Fibroblast of the aortic adventitia (primary cell): ENCODE measurements around the gene USP22. TPM values are rescaled to one million over a fixed set of nuclear protein-coding genes. Genes with fewer than 3 reads are reported as not detected.
A peak's percentile ranks its signal among the peaks of the same experiment; 100 is the strongest.

Source experiments
- DNase-seq: peaks from one replicate; pipeline ENCODE4 v3.0.0-alpha.2; 2010; ENCODE audit warnings: low read depth
- H3K4me3 ChIP-seq: 2 replicates; pipeline ENCODE4 v1.5.1; 2011; ENCODE audit warnings: low read depth, mild to moderate bottlenecking, control low read depth, low read length, moderate library complexity
- CTCF ChIP-seq: IDR thresholded peaks from 2 replicates; pipeline ENCODE4 v1.5.1; 2011; ENCODE audit warnings: mild to moderate bottlenecking, low read length, control low read depth, inconsistent platforms; ENCODE audit not compliant: insufficient read depth
- total RNA-seq: library from RNA; depleted of rRNA; stranded (reverse); fragments of >200 nt; gene quantifications from 2 replicates; pipeline ENCODE4 v1.2.3, GENCODE V29; 2012; ENCODE audit warnings: low replicate concordance

Gene USP22
- total RNA-seq, 1 donor: 214 TPM

GRCh38 chr17:20966870-20967269 is 75.9 kb downstream of the USP22 start:
- DNase-seq: no peak
- H3K4me3 ChIP-seq: no peak overlapping the region
- no peak for TF ChIP-seq CTCF

GRCh38 chr17:20965492-20965891 is 77.3 kb downstream of the USP22 start:
- TF ChIP-seq CTCF: no peak
- no peak overlapping the region for H3K4me3 ChIP-seq
- DNase-seq: no peak

- H3K4me3 ChIP-seq: no peak overlapping the region
- peak; percentile 18 for DNase-seq
- TF ChIP-seq CTCF: no peak
These were observed 81.2 kb downstream of the USP22 start for GRCh38 chr17:20961586-20961985.

GRCh38 chr17:20960871-20961270 is 81.9 kb downstream of the USP22 start:
- no peak for DNase-seq
- no peak overlapping the region for H3K4me3 ChIP-seq
- TF ChIP-seq CTCF: no peak

GRCh38 chr17:20955427-20956323 is 87.1 kb downstream of the USP22 start:
- peak; percentile 55 for DNase-seq
- H3K4me3 ChIP-seq: no peak overlapping the region
- TF ChIP-seq CTCF: no peak

- no peak for TF ChIP-seq CTCF
- no peak for DNase-seq
- H3K4me3 ChIP-seq: no peak overlapping the region
These were observed 88.0 kb downstream of the USP22 start for GRCh38 chr17:20954794-20955193.
